Renal cortical epithelial cell (primary cell): Measurements from ENCODE around the gene PRSS36. TPM values are rescaled to one million over a fixed set of nuclear protein-coding genes. Genes with fewer than 3 reads are reported as not detected.
"Not testable (repeated sequence)": the region's sequence is repeated elsewhere in the genome, so short reads cannot be mapped to it uniquely, and the experiment has no call there.

Experiments
- DNase-seq: peaks from one replicate; pipeline ENCODE4 v3.0.0-alpha.2; 2011; ENCODE audit warnings: low read depth
- total RNA-seq: library from RNA; depleted of rRNA; stranded (reverse); fragments of >200 nt; gene quantifications from 2 replicates; pipeline ENCODE4 v1.2.3, GENCODE V29; 2014

Gene PRSS36
- total RNA-seq: 0.55 and 2.3 TPM in 2 replicates

- DNase-seq: no peak
Measured at GRCh38 chr16:31149894-31150890, at the start of gene PRSS36. Gene PRSS36, minus strand, starts transcription at chr16:31150066. Its CDS starts 31 bp downstream, at chr16:31150035.

- no peak for DNase-seq
Measured at GRCh38 chr16:31199430-31200041, 49.7 kb upstream of the PRSS36 start.

- no peak for DNase-seq
Measured at GRCh38 chr16:31198207-31198882, 48.5 kb upstream of the PRSS36 start.

GRCh38 chr16:31196324-31197088, 46.6 kb upstream of the PRSS36 start:
- DNase-seq: no peak

- DNase-seq: not testable (repeated sequence)
Measured at GRCh38 chr16:31195861-31196260, 46.0 kb upstream of the PRSS36 start.

- no peak for DNase-seq
Measured at GRCh38 chr16:31194898-31195297, 45.0 kb upstream of the PRSS36 start.

- DNase-seq: no peak
Measured at GRCh38 chr16:31193874-31194273, 44.0 kb upstream of the PRSS36 start.

- DNase-seq: no peak
Measured at GRCh38 chr16:31192856-31193642, 43.2 kb upstream of the PRSS36 start.

- no peak for DNase-seq
Measured at GRCh38 chr16:31191697-31192428, 42.0 kb upstream of the PRSS36 start.

GRCh38 chr16:31190818-31191444, 41.1 kb upstream of the PRSS36 start:
- DNase-seq: no peak

GRCh38 chr16:31190061-31190460, 40.2 kb upstream of the PRSS36 start:
- no peak for DNase-seq

- DNase-seq: no peak
Measured at GRCh38 chr16:31189412-31189778, 39.5 kb upstream of the PRSS36 start.

- no peak for DNase-seq
Measured at GRCh38 chr16:31188450-31189411, 38.9 kb upstream of the PRSS36 start.

GRCh38 chr16:31187808-31188189, 37.9 kb upstream of the PRSS36 start:
- no peak for DNase-seq

GRCh38 chr16:31186930-31187807, 37.3 kb upstream of the PRSS36 start:
- no peak for DNase-seq

GRCh38 chr16:31186176-31186575, 36.3 kb upstream of the PRSS36 start:
- no peak for DNase-seq

- no peak for DNase-seq
Measured at GRCh38 chr16:31185339-31185738, 35.5 kb upstream of the PRSS36 start.

- no peak for DNase-seq
Measured at GRCh38 chr16:31184888-31185287, 35.0 kb upstream of the PRSS36 start.
